Measurements from ENCODE around the gene NR1I3.

DNA sequence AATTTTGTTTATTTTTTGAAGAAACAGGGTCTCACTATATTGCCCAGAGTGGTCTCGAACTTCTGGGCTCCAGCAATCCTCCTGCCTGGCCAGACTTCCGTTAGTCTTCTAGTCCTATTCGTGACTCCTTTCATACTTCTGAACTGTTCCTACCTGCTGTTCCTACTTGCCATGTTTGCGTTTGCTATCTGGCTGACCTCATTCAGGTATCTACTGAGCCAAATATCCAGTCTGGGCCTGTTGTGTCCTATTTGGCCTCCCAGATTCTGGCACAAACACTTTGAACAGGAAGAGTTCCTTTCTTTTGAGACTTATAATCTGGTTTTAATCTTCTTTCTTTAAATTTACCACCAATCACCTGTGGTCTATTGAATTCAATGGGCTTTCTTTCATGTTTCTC lies 6.9 kb upstream of the NR1I3 start:
- TF ChIP-seq CTCF (IDR thresholded peaks at IDR 0.05 in 4 of 5, conservative IDR thresholded peaks at IDR 0.05 in 1 of 5), result no peak
- no peak for TF ChIP-seq POLR2A (IDR thresholded peaks at IDR 0.05)

Data from gastrocnemius medialis (tissue), 4 donors.